Testis (tissue), 3 donors: ENCODE measurements around the gene PACSIN2. TPM values are rescaled to one million over a fixed set of nuclear protein-coding genes. Genes with fewer than 3 reads are reported as not detected.

Experiments
- DNase-seq: peaks from one replicate; pipeline ENCODE4 v3.0.0-alpha.2; 2019
- H3K27ac ChIP-seq, 2 donors: fragments of 200-600 bp; sonication (generic); one replicate each; pipeline ENCODE4 v1.5.1; 2019
- H3K27me3 ChIP-seq: fragments of 200-600 bp; sonication (generic); one replicate; pipeline ENCODE4 v1.5.1; 2019
- H3K36me3 ChIP-seq: fragments of 200-600 bp; sonication (generic); one replicate; pipeline ENCODE4 v1.5.1; 2017; ENCODE audit warnings: low read depth; ENCODE audit errors: missing control alignments
- H3K4me1 ChIP-seq: fragments of 200-600 bp; sonication (generic); one replicate; pipeline ENCODE4 v1.5.1; 2019
- H3K4me3 ChIP-seq, 2 donors: fragments of 200-600 bp; sonication (generic); one replicate each; pipeline ENCODE4 v1.5.1; 2017 to 2019
- H3K9me3 ChIP-seq: fragments of 200-600 bp; sonication (generic); one replicate; pipeline ENCODE4 v1.5.1; 2017
- POLR2A ChIP-seq: fragments of 450-650 bp; IDR thresholded peaks from one replicate; pipeline ENCODE4 v1.6.1; 2017; ENCODE audit warnings: antibody characterized with exemption, mild to moderate bottlenecking, moderate library complexity
- WGBS, 2 donors: methylation state at CpG; one replicate each; pipeline ENCODE4 v1.1.5; 2018; 5-methylcytosine and 5-hydroxymethylcytosine counted together
- intact Hi-C: fragments of 100-400 bp; cut with DNase I; formaldehyde crosslinking; loops from one replicate; pipeline ENCODE4 v1.15.1; 2023; ENCODE audit warnings: low total_unique reads
- polyA plus RNA-seq: library from polyadenylated mRNA; stranded (reverse); fragments of 350-450 nt; fragmentation: Illumina TruSeq; extraction: RNeasy Lipid Tissue Mini Kit (QIAGEN cat#74804); gene quantifications from one replicate; pipeline ENCODE4 v1.2.3, GENCODE V29; 2014; ENCODE audit warnings: low read depth, low replicate concordance; ENCODE audit not compliant: insufficient read depth
- total RNA-seq, 2 donors: library from RNA; depleted of rRNA; stranded (reverse); fragments of >200 nt; gene quantifications; one replicate each; pipeline ENCODE4 v1.2.3, GENCODE V29; 2016
- TF ChIP-seq, protein P1 (sequence below), 3 experiments: fragments of 450-650 bp in 2 of 3; fragments of 200-600 bp in 1 of 3; sonication (generic) in 1 of 3; IDR thresholded peaks; one replicate each; pipeline ENCODE4 v1.5.1; 2016 to 2019; ENCODE audit warnings: antibody characterized with exemption in 3 of 3, mild to moderate bottlenecking in 2 of 3, moderate library complexity in 1 of 3

The PACSIN2 gene
- total and polyA plus RNA-seq, 3 donors from 2014 or later, result 43.5 to 45.6 (median 43.6) TPM

DNA sequence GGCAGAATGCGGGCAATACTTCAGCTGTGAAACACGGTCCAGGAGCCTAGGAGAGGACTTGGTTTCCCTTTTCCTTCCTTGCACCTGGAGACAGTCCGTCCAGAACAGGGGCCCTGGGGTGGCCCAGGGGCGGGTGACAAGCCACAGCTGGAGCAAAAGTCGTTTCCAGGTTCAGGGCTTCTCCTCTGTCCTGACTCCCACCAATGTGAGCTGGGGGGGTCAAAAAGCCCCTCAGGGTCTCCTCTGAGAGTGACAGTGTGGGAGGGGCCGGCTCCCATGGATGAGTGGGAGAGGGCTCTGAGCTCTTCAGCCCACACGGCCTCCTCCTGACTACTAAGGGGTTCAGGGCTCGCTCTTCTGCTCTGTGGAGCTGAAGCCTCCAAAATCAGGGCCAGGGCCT lies 137.8 kb downstream of the PACSIN2 start:
- intact Hi-C loops, result no loop called here
- H3K36me3 ChIP-seq, result no peaks in the 10 kb centered on the region
- TF ChIP-seq POLR2A, result no peak
- TF ChIP-seq, protein P1, sequence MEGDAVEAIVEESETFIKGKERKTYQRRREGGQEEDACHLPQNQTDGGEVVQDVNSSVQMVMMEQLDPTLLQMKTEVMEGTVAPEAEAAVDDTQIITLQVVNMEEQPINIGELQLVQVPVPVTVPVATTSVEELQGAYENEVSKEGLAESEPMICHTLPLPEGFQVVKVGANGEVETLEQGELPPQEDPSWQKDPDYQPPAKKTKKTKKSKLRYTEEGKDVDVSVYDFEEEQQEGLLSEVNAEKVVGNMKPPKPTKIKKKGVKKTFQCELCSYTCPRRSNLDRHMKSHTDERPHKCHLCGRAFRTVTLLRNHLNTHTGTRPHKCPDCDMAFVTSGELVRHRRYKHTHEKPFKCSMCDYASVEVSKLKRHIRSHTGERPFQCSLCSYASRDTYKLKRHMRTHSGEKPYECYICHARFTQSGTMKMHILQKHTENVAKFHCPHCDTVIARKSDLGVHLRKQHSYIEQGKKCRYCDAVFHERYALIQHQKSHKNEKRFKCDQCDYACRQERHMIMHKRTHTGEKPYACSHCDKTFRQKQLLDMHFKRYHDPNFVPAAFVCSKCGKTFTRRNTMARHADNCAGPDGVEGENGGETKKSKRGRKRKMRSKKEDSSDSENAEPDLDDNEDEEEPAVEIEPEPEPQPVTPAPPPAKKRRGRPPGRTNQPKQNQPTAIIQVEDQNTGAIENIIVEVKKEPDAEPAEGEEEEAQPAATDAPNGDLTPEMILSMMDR (IDR thresholded peaks at IDR 0.05), result no peak
- no peak overlapping the region for H3K4me3 ChIP-seq
- no peaks in the 10 kb centered on the region for H3K9me3 ChIP-seq
- no peaks in the 10 kb centered on the region for H3K4me1 ChIP-seq
- DNase-seq, result no peak
- H3K27ac ChIP-seq, result no peak overlapping the region
- 80 to 87% methylated on average over 7 to 8 of the region's 8 CpGs for WGBS, 2 donors
- no peaks in the 10 kb centered on the region for H3K27me3 ChIP-seq

GRCh38 chr22:42876041-42876440 lies 138.9 kb downstream of the PACSIN2 start:
- TF ChIP-seq POLR2A, result no peak
- TF ChIP-seq, protein P1 (IDR thresholded peaks at IDR 0.05), result no peak
- Histone ChIP-seq H3K4me3 (no peak overlapping the region), H3K9me3 (no peaks in the 10 kb centered on the region), H3K4me1 (no peaks in the 10 kb centered on the region), H3K27ac (no peak overlapping the region), H3K27me3 (no peaks in the 10 kb centered on the region), H3K36me3 (no peaks in the 10 kb centered on the region)
- WGBS, 2 donors, result 88 to 95% methylated on average over 14 to 17 of the region's 17 CpGs
- DNase-seq, result no peak
- intact Hi-C loops, result no loop called here

DNA sequence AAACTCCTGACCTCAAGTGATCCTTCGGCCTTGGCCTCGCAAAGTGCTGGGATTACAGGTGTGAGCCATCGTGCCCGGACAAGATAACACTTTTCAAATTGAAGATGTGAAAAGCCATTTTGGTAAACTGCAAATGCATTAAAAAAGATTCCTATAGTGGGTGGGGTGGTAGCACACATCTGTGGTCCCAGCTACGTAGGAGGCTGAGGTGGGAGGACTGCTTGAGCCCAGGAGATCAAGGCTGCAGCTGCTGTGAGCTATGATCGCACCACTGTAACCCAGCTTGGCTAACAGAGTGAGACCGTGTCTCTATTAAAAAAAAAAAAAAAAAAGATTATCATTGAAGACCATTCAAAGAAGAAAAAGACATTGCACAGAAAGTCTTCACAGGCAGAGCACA lies 140.9 kb downstream of the PACSIN2 start:
- Histone ChIP-seq H3K4me3 (no peak overlapping the region), H3K27ac (no peak overlapping the region), H3K4me1 (no peaks in the 10 kb centered on the region), H3K27me3 (no peaks in the 10 kb centered on the region), H3K36me3 (no peaks in the 10 kb centered on the region), H3K9me3 (no peaks in the 10 kb centered on the region)
- intact Hi-C loops, result no loop called here
- 90 to 92% methylated on average over 7 of the region's 7 CpGs for WGBS, 2 donors
- no peak for TF ChIP-seq POLR2A
- TF ChIP-seq, protein P1 (IDR thresholded peaks at IDR 0.05), result no peak
- DNase-seq, result no peak

GRCh38 chr22:42873356-42873755 lies 141.6 kb downstream of the PACSIN2 start:
- intact Hi-C loops, result no loop called here
- Histone ChIP-seq H3K36me3 (no peaks in the 10 kb centered on the region), H3K9me3 (no peaks in the 10 kb centered on the region), H3K27me3 (no peaks in the 10 kb centered on the region), H3K4me1 (no peaks in the 10 kb centered on the region), H3K27ac (no peak overlapping the region), H3K4me3 (no peak overlapping the region)
- DNase-seq, result no peak
- TF ChIP-seq POLR2A, result no peak

DNA sequence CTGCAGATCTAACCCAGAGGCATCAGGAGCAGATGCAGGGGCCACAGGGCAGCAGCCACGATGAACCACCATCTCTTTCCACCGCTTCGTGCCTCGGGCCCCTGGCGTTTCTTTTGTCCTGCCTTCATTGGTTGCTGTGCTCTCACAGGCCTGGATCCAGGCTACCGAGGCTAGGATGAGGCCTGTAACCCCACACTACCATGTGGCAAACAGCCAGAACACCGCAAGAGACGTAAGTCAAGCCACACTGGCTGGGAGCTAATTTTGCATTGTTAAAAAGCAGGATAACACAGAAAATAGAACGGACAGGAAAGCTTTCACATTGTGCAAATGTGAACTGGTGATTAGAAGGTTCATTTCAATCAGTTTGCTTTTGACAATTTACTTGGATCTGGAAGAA lies 142.1 kb downstream of the PACSIN2 start:
- intact Hi-C loops, result no loop called here
- no peaks in the 10 kb centered on the region for H3K27me3 ChIP-seq
- DNase-seq, result no peak
- 77 to 80% methylated on average over 5 to 9 of the region's 9 CpGs for WGBS, 2 donors
- H3K9me3 ChIP-seq, result no peaks in the 10 kb centered on the region
- no peak overlapping the region for H3K27ac ChIP-seq
- H3K36me3 ChIP-seq, result no peaks in the 10 kb centered on the region
- H3K4me1 ChIP-seq, result no peaks in the 10 kb centered on the region
- TF ChIP-seq, protein P1 (IDR thresholded peaks at IDR 0.05), result no peak
- no peak overlapping the region for H3K4me3 ChIP-seq
